Anterior cingulate cortex (tissue), 58 donors: ENCODE data around the gene SLC26A5.

Experiments
- DNase-seq, 58 donors: peaks; one replicate each; lab custom pipeline; 2025; lab: John Stamatoyannopoulos, UW

The SLC26A5 gene

DNA sequence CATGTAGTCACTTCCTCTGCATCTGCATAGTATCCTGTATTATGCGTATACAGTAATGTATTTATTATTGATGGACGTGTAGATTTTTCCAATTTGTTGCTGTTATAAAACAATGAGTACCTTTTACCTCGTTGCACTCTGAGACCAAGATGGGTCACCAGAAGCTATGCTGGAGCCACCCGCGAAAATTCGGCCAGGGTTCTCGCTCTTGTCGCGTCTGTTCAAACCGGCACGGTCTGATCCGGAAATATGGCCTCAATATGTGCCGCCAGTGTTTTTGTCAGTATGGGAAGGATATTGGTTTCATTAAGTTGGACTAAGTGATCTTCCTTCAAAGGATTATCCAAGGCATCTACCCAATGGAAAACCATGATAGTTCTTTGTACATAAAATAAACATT lies 97.6 kb downstream of the SLC26A5 start:
- DNase-seq: no peak

DNA sequence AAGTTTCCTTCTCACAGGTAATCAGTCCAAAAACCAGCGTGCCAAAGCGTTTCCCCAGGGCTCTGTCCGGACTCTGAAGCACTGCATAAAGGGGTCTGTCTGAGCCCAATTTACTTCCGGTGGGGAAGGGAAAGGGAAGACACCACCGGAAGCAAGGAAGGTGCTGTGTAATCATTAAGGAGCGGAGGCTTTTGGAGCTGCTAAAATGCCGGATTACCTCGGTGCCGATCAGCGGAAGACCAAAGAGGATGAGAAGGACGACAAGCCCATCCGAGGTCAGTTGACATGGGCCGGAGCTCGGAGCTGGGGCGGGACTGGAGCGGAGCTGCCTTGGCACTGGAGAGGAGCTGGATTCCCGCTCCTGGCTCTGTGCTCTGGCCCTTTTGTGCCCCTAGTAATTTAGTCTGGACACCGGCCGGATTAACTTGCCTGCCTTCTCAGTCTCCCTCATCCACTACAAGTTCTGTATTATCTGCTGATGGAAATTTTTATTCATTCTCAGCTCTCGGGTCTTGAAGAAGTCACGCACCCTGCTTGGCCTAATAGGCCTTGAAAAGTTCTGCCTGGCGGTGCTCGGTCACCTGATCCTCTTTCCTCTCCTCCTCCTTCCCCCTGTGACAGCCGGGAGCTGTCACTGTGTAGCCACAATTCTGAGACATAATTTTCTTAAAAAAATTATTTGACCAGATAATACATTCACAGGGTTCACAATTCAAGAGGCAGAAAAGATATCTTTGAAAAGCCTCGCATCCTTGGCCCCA lies 98.3 kb downstream of the SLC26A5 start, which contains the start of gene PSMC2:
Gene PSMC2, plus strand, starts transcription at position 137 of the 761 bp plus-strand sequence. Its CDS starts 69 bp downstream, at position 206.
- DNase-seq: peak in 57 of 58 donors; percentile 36 to 90 (median 74)

DNA sequence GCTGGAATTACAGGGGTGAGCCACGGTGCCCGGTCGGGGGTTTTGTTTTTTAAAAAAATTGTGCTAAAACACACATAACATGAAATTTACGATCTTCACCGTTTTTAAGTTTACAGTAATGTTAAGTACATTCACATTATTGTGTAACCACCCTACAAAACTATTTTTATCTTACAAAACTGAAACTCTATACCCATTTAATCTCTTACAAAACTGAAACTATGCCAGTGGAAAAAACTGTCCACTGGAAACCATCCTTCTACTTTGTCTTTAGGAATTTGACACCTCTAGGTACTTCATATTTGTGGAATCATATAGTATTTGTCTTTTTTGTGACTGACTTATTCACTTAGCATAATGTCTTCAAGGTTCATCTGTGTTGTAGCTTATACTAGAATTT lies 99.6 kb downstream of the SLC26A5 start:
- DNase-seq: no peak

DNA sequence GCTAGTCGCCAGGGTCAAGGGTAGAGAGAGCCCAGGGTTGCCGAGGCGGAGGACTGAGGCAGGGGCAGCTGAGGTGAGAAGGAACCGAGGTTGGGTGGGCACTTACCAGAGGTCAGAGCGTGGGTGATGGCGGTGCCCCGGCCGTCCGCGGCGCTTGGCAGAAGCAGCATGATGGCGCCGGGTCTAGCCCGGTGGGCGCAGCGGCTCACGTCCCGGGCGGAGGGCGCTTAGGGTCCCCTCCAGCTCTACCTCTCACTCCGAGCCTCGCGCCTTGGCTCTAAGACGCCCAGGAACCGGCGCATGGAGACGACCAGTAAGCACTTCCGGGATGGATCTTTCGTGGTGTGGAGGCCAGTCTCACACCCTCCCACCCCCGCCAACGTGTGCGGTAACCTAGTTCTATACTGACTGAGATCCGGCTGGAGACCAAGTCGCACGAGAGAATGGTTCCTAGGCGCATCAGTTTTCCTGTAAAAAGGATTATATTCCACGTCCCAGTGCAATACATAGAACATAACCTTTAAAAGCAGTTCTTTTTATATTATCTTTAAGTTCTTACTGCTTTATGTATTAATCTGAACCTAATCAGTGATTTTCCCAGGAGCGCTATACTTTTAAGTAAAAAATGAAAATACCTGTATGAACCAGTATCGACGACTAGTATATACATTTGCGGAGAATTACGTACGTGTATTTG lies 101.4 kb downstream of the SLC26A5 start, which contains the start of gene DNAJC2:
Gene DNAJC2, minus strand, starts transcription at position 315 of the 697 bp plus-strand sequence. Its CDS starts 145 bp downstream, at position 170.
- peak; percentile 16 to 91 (median 78) for DNase-seq

DNA sequence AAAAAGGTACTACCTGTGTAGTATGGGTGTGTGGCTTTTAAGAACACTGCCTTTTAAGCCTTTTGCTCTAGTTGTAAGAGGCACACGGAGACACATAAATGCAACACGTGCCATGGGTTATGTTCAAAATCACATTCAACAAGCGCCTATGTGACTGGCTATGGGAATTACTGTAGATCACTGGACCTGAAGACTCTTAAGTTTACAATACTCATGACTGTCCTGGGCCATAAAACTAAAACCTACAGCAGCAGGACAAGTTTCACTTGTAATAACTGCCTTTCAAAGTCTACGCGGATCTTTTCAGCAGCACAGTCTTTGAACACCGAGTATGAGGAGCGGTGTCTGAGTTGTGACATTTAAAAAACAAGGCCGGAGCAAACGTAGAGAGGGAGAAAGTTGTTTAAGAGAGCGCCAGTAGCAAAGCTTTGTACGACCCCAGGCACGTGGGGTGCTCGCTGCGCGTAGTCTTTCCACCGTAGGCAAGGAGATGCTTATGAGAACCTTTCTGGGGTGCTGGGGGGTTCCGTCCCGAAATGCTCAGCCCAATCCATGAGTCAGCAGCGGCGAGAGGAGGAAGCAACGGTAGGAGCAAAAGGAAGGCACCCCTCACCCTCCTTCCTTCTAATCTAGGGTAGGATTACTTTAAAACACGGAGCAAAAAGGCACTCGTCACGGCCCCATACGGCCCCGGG lies 102.1 kb downstream of the SLC26A5 start:
- peak in 14 of 58 donors; percentile 7 to 47 (median 30) for DNase-seq

DNA sequence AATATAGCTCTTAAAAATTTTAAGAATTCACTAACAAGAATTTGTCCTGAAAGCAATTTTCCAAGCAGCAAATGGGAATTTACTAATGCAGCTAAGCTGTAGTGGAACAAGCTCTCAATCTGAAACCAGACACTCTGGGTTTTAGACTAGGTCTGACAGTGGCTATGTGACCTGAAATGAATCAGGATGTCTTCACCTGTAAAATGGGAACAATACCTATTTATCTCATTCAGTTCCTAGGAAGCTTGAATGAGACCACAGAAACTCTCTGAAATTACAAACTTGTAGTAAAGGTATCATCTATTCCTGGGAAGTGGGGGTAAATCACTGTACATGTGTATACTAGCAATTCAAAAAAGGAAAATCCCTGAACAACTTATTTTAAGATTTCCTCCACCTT lies 102.7 kb downstream of the SLC26A5 start:
- no peak for DNase-seq

DNA sequence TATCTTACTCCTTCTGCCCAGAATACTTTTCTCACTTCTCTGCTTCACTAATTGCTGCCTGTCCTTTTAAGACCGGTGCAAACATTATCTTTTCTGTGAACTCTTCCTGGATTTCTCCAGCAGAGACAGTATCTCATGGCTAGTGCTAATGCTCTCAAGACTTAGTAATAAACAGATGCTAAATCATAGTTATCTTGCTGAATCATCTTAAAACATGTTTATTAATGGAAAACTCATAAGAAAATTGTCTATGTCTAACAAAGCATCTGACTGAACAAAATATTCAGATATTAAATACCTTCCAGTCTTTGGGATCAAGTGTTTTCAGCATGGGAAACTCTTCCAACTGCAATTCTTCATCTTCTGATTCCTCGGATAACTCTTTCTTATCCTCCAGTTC lies 104.5 kb downstream of the SLC26A5 start:
- no peak for DNase-seq

DNA sequence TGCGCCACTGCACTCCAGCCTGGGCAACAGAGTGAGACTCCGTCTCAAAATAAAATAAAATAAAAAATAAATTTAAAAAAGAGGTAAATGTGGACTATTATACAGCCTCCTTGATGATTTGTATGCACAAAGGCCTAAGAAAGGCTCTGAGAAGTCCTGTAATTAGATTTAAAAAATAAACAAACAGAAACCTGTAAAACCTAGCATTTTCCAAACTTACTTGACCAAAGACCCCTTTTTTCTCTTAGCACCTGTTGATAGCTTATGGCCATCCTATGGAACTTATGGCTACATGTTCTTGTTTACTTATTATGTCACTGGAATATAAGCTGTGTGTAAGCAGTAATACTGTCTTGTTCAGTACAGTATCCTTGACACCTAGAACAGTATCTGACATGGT lies 107.1 kb downstream of the SLC26A5 start:
- no peak for DNase-seq

DNA sequence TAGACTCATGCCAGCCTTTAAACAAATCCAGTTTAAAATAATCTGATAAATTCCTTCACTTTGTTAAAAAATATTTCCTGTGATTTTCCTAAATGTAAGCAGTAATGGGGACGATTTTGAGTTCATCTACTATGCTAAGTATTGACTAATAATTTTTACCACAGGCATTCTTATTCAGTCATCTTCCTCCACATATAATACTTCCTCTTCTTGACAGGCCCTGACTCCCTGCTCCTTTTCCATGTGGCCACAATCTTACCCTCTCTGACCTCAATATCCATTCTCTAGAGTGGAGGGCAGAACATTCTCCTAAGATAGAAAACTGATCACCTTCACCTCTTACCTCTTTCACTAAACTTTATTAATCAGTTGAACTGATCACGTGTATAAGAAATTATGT lies 109.2 kb downstream of the SLC26A5 start:
- no peak for DNase-seq

DNA sequence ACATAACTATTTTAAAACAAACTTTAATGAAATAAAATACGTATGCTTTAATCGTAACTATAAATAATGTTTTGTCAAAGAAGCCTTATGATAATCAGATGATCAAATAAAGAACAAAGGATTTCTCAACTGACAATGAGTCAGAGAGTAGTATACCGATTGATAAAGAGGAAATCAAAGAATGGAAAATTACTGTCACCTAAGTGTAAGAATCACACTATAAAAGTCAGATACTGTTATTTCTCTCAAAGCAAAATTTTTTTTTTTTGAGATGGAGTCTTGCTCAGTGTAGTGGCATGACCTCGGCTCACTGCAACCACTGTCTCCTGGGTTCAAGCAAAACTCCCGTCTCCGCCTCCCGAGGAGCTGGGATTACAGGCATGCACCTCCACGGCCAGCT lies 120.3 kb downstream of the SLC26A5 start:
- DNase-seq: no peak
